GM23338 (cell line): ENCODE results near the gene CRYBB3.

Source experiments
- CTCF ChIP-seq, 2 experiments: fragments of 200-600 bp in 1 of 2; sonication (generic) in 1 of 2; conservative IDR thresholded peaks; 2 replicates each; pipeline versions ENCODE4 v1.5.1 to v1.6.1; 2016 to 2017; ENCODE audit warnings: antibody characterized with exemption in 2 of 2, low read depth in 2 of 2, mild to moderate bottlenecking in 2 of 2, moderate library complexity in 1 of 2
- EZH2 ChIP-seq: fragments of 200-600 bp; sonication (generic); IDR thresholded peaks from one replicate; pipeline ENCODE4 v1.8.0; 2017; ENCODE audit warnings: antibody characterized with exemption, mild to moderate bottlenecking, low read depth; ENCODE audit not compliant: unreplicated experiment
- JUNB ChIP-seq: IDR thresholded peaks from one replicate; pipeline ENCODE4 v1.6.1; 2016; ENCODE audit warnings: antibody characterized with exemption; ENCODE audit not compliant: unreplicated experiment
- POLR2AphosphoS5 ChIP-seq: IDR thresholded peaks from 2 replicates; pipeline ENCODE4 v1.6.1; 2016; ENCODE audit warnings: antibody characterized with exemption, low read depth
- TF ChIP-seq, protein P1 (sequence below): IDR thresholded peaks from 2 replicates; pipeline ENCODE4 v1.6.1; 2016; ENCODE audit warnings: antibody characterized with exemption
- TF ChIP-seq, protein P2 (sequence below): IDR thresholded peaks from one replicate; pipeline ENCODE4 v1.6.1; 2018; ENCODE audit warnings: antibody characterized with exemption; ENCODE audit not compliant: unreplicated experiment

GRCh38 chr22:25174156-25174887, 25.3 kb upstream of the CRYBB3 start:
- no peak for TF ChIP-seq CTCF (conservative IDR thresholded peaks at IDR 0.05; ENCODE audit: low read depth in 2 of 2)
- no peak for TF ChIP-seq POLR2AphosphoS5
- TF ChIP-seq EZH2, result no peak
- no peak for TF ChIP-seq JUNB
- TF ChIP-seq, protein P1, sequence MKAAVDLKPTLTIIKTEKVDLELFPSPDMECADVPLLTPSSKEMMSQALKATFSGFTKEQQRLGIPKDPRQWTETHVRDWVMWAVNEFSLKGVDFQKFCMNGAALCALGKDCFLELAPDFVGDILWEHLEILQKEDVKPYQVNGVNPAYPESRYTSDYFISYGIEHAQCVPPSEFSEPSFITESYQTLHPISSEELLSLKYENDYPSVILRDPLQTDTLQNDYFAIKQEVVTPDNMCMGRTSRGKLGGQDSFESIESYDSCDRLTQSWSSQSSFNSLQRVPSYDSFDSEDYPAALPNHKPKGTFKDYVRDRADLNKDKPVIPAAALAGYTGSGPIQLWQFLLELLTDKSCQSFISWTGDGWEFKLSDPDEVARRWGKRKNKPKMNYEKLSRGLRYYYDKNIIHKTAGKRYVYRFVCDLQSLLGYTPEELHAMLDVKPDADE, result no peak
- TF ChIP-seq, protein P2, sequence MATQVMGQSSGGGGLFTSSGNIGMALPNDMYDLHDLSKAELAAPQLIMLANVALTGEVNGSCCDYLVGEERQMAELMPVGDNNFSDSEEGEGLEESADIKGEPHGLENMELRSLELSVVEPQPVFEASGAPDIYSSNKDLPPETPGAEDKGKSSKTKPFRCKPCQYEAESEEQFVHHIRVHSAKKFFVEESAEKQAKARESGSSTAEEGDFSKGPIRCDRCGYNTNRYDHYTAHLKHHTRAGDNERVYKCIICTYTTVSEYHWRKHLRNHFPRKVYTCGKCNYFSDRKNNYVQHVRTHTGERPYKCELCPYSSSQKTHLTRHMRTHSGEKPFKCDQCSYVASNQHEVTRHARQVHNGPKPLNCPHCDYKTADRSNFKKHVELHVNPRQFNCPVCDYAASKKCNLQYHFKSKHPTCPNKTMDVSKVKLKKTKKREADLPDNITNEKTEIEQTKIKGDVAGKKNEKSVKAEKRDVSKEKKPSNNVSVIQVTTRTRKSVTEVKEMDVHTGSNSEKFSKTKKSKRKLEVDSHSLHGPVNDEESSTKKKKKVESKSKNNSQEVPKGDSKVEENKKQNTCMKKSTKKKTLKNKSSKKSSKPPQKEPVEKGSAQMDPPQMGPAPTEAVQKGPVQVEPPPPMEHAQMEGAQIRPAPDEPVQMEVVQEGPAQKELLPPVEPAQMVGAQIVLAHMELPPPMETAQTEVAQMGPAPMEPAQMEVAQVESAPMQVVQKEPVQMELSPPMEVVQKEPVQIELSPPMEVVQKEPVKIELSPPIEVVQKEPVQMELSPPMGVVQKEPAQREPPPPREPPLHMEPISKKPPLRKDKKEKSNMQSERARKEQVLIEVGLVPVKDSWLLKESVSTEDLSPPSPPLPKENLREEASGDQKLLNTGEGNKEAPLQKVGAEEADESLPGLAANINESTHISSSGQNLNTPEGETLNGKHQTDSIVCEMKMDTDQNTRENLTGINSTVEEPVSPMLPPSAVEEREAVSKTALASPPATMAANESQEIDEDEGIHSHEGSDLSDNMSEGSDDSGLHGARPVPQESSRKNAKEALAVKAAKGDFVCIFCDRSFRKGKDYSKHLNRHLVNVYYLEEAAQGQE, result no peak
